HepG2 (cell line): Measurements from ENCODE around the gene PPP2R2C. TPM values are rescaled to one million over a fixed set of nuclear protein-coding genes. Genes with fewer than 3 reads are reported as not detected.

ENCODE experiments used
- ASH2L ChIP-seq: fragments of 300-600, 200-600 bp; sonication (generic); IDR thresholded peaks from 2 replicates; pipeline ENCODE4 v1.7.0; 2017; ENCODE audit warnings: low read depth, mild to moderate bottlenecking, moderate library complexity, mixed read lengths, low read length; ENCODE audit not compliant: insufficient read length
- ATAD3A ChIP-seq: sonication (generic); formaldehyde crosslinking; IDR thresholded peaks from 2 replicates; pipeline ENCODE4 v1.4.0; 2020; ENCODE audit warnings: missing genetic modification reagents
- CENPX ChIP-seq: sonication (generic); formaldehyde crosslinking; IDR thresholded peaks from 2 replicates; pipeline ENCODE4 v1.9.0; 2021; ENCODE audit warnings: mild to moderate bottlenecking, missing genetic modification reagents, moderate library complexity
- FLYWCH1 ChIP-seq: sonication (generic); formaldehyde crosslinking; IDR thresholded peaks from 2 replicates; pipeline ENCODE4 v1.8.1; 2023; ENCODE audit warnings: mild to moderate bottlenecking, missing genetic modification reagents
- FOXM1 ChIP-seq: sonication (generic); formaldehyde crosslinking; IDR thresholded peaks from 2 replicates; pipeline ENCODE4 v1.5.0; 2020; ENCODE audit warnings: missing genetic modification reagents
- HMGA1 ChIP-seq: sonication (generic); formaldehyde crosslinking; conservative IDR thresholded peaks from 2 replicates; pipeline ENCODE4 v1.4.0; 2020; ENCODE audit warnings: missing genetic modification reagents
- HNRNPL ChIP-seq: fragments of 200-400 bp; formaldehyde crosslinking; IDR thresholded peaks from 2 replicates; pipeline ENCODE4 v1.6.1; 2017; ENCODE audit warnings: mild to moderate bottlenecking, low read depth, low read length
- HOXA5 ChIP-seq: sonication (generic); formaldehyde crosslinking; IDR thresholded peaks from 2 replicates; pipeline ENCODE4 v1.4.0; 2020; ENCODE audit warnings: missing genetic modification reagents
- NFAT5 ChIP-seq: sonication (generic); formaldehyde crosslinking; IDR thresholded peaks from 2 replicates; pipeline ENCODE4 v1.4.0; 2020; ENCODE audit warnings: missing genetic modification reagents
- SETDB1 ChIP-seq: sonication (generic); formaldehyde crosslinking; IDR thresholded peaks from 2 replicates; pipeline ENCODE4 v1.5.1; 2020; ENCODE audit warnings: missing genetic modification reagents, mild to moderate bottlenecking, borderline replicate concordance
- SMC3 ChIP-seq: IDR thresholded peaks from 2 replicates; pipeline ENCODE4 v1.6.1; 2011; ENCODE audit warnings: low read length, improper control_type of control experiment
- ZBTB20 ChIP-seq: sonication (generic); formaldehyde crosslinking; IDR thresholded peaks from 2 replicates; pipeline ENCODE4 v1.8.1; 2023; ENCODE audit warnings: missing genetic modification reagents, low read depth, mild to moderate bottlenecking, borderline replicate concordance
- ZNF256 ChIP-seq: sonication (generic); formaldehyde crosslinking; conservative IDR thresholded peaks from 2 replicates; pipeline ENCODE4 v1.4.0; 2020; ENCODE audit warnings: missing genetic modification reagents
- ZNF557 ChIP-seq: sonication (generic); formaldehyde crosslinking; IDR thresholded peaks from 2 replicates; pipeline ENCODE4 v1.4.0; 2020; ENCODE audit warnings: missing genetic modification reagents
- ZNF563 ChIP-seq: sonication (generic); formaldehyde crosslinking; IDR thresholded peaks from 2 replicates; pipeline ENCODE4 v1.8.0; 2022; ENCODE audit warnings: mild to moderate bottlenecking, moderate library complexity, missing genetic modification reagents
- ZNF782 ChIP-seq: sonication (generic); formaldehyde crosslinking; IDR thresholded peaks from 2 replicates; pipeline ENCODE4 v1.4.0; 2020; ENCODE audit warnings: missing genetic modification reagents, mild to moderate bottlenecking, borderline replicate concordance
- ZNF883 ChIP-seq: sonication (generic); formaldehyde crosslinking; IDR thresholded peaks from 2 replicates; pipeline ENCODE4 v1.5.1; 2020; ENCODE audit warnings: mild to moderate bottlenecking, missing genetic modification reagents; ENCODE audit errors: not compliant biosample characterization
- polyA plus RNA-seq, 8 experiments: library from polyadenylated mRNA; depleted of rRNA in 3 of 8; stranded (reverse) in 7 of 8; unstranded in 1 of 8; fragments of >200 nt; fragmentation: Illumina TruSeq in 4 of 8; extraction: Trizol in 4 of 8; gene quantifications; 2 replicates each; pipeline versions ENCODE4 v1.2.1 to v1.2.3, GENCODE V29; 2011 to 2016; ENCODE audit warnings: low read depth in 4 of 8, missing spikeins in 1 of 8, mixed read lengths in 1 of 8; ENCODE audit not compliant: insufficient read depth in 1 of 8
- total RNA-seq, 5 experiments: library from RNA; depleted of rRNA; stranded (reverse); fragments of >200 nt; fragmentation: Illumina TruSeq; extraction: Trizol; gene quantifications; 2 replicates each; pipeline ENCODE4 v1.2.3, GENCODE V29; 2016; ENCODE audit warnings: low read depth in 1 of 5
- TF ChIP-seq, protein P1 (sequence below): sonication (generic); formaldehyde crosslinking; IDR thresholded peaks from 2 replicates; pipeline ENCODE4 v1.4.0; 2020; ENCODE audit warnings: missing genetic modification reagents, low read depth, mild to moderate bottlenecking, borderline replicate concordance
- TF ChIP-seq, protein P2 (sequence below): sonication (generic); formaldehyde crosslinking; IDR thresholded peaks from 2 replicates; pipeline ENCODE4 v1.5.0; 2020; ENCODE audit warnings: mild to moderate bottlenecking, missing genetic modification reagents, moderate library complexity
- TF ChIP-seq, protein P3 (sequence below): sonication (generic); formaldehyde crosslinking; IDR thresholded peaks from 2 replicates; pipeline ENCODE4 v1.4.0; 2020; ENCODE audit warnings: missing genetic modification reagents
- TF ChIP-seq, protein P4 (sequence below): sonication (generic); formaldehyde crosslinking; IDR thresholded peaks from 2 replicates; pipeline ENCODE4 v1.4.0; 2020; ENCODE audit warnings: missing genetic modification reagents; ENCODE audit errors: not compliant biosample characterization

The PPP2R2C gene
- total and polyA plus RNA-seq, 2 of the 13 experiments (the other 11 are each of a cell fraction or from before 2014, with no cell fraction given): 0.60 to 8.6 TPM

DNA sequence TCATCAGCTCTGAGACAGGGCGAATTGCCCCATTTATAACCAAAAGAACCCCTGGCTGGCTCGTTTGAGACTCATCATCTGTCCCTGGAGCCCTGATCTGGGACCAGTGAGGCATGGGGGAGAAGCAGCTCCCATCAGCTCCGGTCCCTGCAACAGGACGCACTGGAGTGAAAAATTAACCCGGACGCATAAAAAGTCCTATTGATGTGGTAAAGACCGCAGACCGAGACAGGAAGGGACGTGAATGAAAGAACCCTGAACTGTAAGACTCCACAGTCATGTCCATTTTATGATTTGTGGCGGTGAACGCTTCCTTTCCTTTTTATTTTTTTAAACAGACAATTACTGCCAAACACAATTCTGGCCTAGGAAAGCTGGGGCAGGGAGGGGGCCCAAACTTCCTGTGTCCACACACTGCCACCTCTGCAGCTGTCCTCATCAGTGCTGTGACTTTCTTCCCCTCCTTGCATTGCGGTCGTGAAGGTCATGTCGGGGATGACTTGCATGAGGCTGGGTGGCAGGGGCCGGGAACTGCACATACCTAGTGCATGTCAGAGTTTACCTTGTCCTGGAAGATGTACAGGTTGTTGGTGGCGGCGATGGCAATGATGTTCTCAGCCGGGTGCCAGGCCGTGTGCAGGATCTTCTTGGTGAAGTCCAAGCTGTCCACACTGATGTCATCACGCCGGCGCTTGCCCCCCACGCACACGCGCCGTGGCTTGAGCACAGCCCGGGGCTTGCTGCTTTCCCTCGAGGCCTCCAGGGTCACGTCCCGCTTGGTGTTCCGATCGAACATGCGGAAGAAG lies 149.4 kb downstream of the PPP2R2C start (continued):
- TF ChIP-seq, protein P1, sequence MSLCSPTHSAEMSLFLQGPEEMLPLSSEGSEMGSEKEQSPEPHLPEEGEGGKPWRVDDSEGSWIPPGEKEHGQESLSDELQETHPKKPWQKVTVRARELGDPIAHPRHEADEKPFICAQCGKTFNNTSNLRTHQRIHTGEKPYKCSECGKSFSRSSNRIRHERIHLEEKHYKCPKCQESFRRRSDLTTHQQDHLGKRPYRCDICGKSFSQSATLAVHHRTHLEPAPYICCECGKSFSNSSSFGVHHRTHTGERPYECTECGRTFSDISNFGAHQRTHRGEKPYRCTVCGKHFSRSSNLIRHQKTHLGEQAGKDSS (CRISPR knock-in tag): no peak
- TF ChIP-seq, protein P2, sequence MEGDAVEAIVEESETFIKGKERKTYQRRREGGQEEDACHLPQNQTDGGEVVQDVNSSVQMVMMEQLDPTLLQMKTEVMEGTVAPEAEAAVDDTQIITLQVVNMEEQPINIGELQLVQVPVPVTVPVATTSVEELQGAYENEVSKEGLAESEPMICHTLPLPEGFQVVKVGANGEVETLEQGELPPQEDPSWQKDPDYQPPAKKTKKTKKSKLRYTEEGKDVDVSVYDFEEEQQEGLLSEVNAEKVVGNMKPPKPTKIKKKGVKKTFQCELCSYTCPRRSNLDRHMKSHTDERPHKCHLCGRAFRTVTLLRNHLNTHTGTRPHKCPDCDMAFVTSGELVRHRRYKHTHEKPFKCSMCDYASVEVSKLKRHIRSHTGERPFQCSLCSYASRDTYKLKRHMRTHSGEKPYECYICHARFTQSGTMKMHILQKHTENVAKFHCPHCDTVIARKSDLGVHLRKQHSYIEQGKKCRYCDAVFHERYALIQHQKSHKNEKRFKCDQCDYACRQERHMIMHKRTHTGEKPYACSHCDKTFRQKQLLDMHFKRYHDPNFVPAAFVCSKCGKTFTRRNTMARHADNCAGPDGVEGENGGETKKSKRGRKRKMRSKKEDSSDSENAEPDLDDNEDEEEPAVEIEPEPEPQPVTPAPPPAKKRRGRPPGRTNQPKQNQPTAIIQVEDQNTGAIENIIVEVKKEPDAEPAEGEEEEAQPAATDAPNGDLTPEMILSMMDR (CRISPR knock-in tag): no peak; the same call in 1 of the 2 replicates
- TF ChIP-seq ASH2L (peak; percentile 66), FLYWCH1 (CRISPR knock-in tag) (no peak), ZNF256 (no peak), ZNF883 (CRISPR knock-in tag) (no peak), ZBTB20 (CRISPR knock-in tag) (peak; percentile 30; the same call in 1 of the 2 replicates), NFAT5 (CRISPR knock-in tag) (no peak), HOXA5 (no peak), SMC3 (no peak), ZNF557 (CRISPR knock-in tag) (no peak), HMGA1 (CRISPR knock-in tag) (no peak), SETDB1 (no peak), HNRNPL (0 out of 2 replicates have a peak, but pooled peaks have one; percentile 36), ATAD3A (CRISPR knock-in tag) (no peak), FOXM1 (no peak), ZNF782 (no peak), CENPX (no peak), ZNF563 (no peak)
- TF ChIP-seq, protein P3, sequence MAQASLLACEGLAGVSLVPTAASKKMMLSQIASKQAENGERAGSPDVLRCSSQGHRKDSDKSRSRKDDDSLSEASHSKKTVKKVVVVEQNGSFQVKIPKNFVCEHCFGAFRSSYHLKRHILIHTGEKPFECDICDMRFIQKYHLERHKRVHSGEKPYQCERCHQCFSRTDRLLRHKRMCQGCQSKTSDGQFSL: no peak
- TF ChIP-seq, protein P4, sequence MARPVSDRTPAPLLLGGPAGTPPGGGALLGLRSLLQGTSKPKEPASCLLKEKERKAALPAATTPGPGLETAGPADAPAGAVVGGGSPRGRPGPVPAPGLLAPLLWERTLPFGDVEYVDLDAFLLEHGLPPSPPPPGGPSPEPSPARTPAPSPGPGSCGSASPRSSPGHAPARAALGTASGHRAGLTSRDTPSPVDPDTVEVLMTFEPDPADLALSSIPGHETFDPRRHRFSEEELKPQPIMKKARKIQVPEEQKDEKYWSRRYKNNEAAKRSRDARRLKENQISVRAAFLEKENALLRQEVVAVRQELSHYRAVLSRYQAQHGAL (CRISPR knock-in tag): no peak
